Liver (tissue), 9 donors: ENCODE results near the gene DCDC2C. TPM values are rescaled to one million over a fixed set of nuclear protein-coding genes. Genes with fewer than 3 reads are reported as not detected.

Source experiments
- DNase-seq: peaks from one replicate; pipeline ENCODE4 v3.0.0-alpha.2; 2017; ENCODE audit warnings: low spot score
- H3K27ac ChIP-seq, 2 donors: one replicate each; pipeline ENCODE4 v1.7.0; 2013; ENCODE audit warnings: inconsistent platforms in 2 of 2, low read length in 2 of 2, control low read depth in 1 of 2, low read depth in 1 of 2, mild to moderate bottlenecking in 1 of 2
- H3K27me3 ChIP-seq, 4 donors: one replicate each; pipeline versions ENCODE4 v1.6.1 to v1.7.0; 2013; ENCODE audit warnings: low read length in 3 of 4, inconsistent platforms in 1 of 4, mild to moderate bottlenecking in 1 of 4, moderate library complexity in 1 of 4; ENCODE audit not compliant: control insufficient read depth in 4 of 4, insufficient read depth in 4 of 4
- H3K36me3 ChIP-seq, 4 donors: one replicate each; pipeline versions ENCODE4 v1.6.1 to v1.7.0; 2013; ENCODE audit warnings: low read length in 3 of 4, mild to moderate bottlenecking in 3 of 4, low read depth in 1 of 4, moderate library complexity in 1 of 4; ENCODE audit not compliant: control insufficient read depth in 4 of 4, insufficient read depth in 3 of 4
- H3K4me1 ChIP-seq, 4 donors: one replicate each; pipeline versions ENCODE4 v1.6.1 to v1.7.0; 2013; ENCODE audit warnings: low read length in 3 of 4, mild to moderate bottlenecking in 3 of 4, moderate library complexity in 1 of 4; ENCODE audit not compliant: control insufficient read depth in 4 of 4, insufficient read depth in 4 of 4
- H3K4me3 ChIP-seq, 3 donors: one replicate each; pipeline versions ENCODE4 v1.6.1 to v1.7.0; 2013; ENCODE audit warnings: low read length in 3 of 3, control low read depth in 1 of 3, low read depth in 1 of 3, mild to moderate bottlenecking in 1 of 3
- H3K9ac ChIP-seq, 2 donors: one replicate each; pipeline ENCODE4 v1.7.0; 2013; ENCODE audit warnings: low read length in 2 of 2, mild to moderate bottlenecking in 2 of 2, moderate library complexity in 2 of 2, control low read depth in 1 of 2, low read depth in 1 of 2
- H3K9me3 ChIP-seq, 4 donors: one replicate each; pipeline versions ENCODE4 v1.6.1 to v1.7.0; 2013; ENCODE audit warnings: low read length in 3 of 4; ENCODE audit not compliant: control insufficient read depth in 4 of 4
- ATF3 ChIP-seq: IDR thresholded peaks from 2 replicates; pipeline ENCODE4 v1.6.1; 2016; ENCODE audit warnings: antibody characterized with exemption
- CTCF ChIP-seq: fragments of 150-350 bp; IDR thresholded peaks from 2 replicates; pipeline ENCODE4 v1.5.1; 2017; ENCODE audit warnings: improper control_type of control experiment, low read depth, low read length; ENCODE audit not compliant: missing input control
- EGR1 ChIP-seq, 2 donors: IDR thresholded peaks; 2 replicates each; pipeline ENCODE4 v1.6.1; 2016 to 2018; ENCODE audit warnings: antibody characterized with exemption in 2 of 2, low read depth in 2 of 2
- FOXA1 ChIP-seq: IDR thresholded peaks from 2 replicates; pipeline ENCODE4 v1.6.1; 2016; ENCODE audit warnings: antibody characterized with exemption
- FOXA2 ChIP-seq: IDR thresholded peaks from 2 replicates; pipeline ENCODE4 v1.6.1; 2016; ENCODE audit warnings: antibody characterized with exemption
- GABPA ChIP-seq, 2 donors: IDR thresholded peaks in 1 of 2; conservative IDR thresholded peaks in 1 of 2; 2 replicates each; pipeline ENCODE4 v1.6.1; 2016; ENCODE audit warnings: antibody characterized with exemption in 2 of 2, mild to moderate bottlenecking in 1 of 2, moderate library complexity in 1 of 2
- HNF4A ChIP-seq, 2 donors: conservative IDR thresholded peaks; 2 replicates each; pipeline ENCODE4 v1.6.1; 2016; ENCODE audit warnings: antibody characterized with exemption in 2 of 2, mild to moderate bottlenecking in 2 of 2
- HNF4G ChIP-seq: IDR thresholded peaks from 2 replicates; pipeline ENCODE4 v1.6.1; 2016; ENCODE audit warnings: antibody characterized with exemption
- JUND ChIP-seq, 2 donors: IDR thresholded peaks; 2 replicates each; pipeline ENCODE4 v1.6.1; 2016; ENCODE audit warnings: antibody characterized with exemption in 2 of 2
- MAX ChIP-seq: IDR thresholded peaks from 2 replicates; pipeline ENCODE4 v1.6.1; 2016; ENCODE audit warnings: antibody characterized with exemption
- NR2F2 ChIP-seq: IDR thresholded peaks from 2 replicates; pipeline ENCODE4 v1.6.1; 2016; ENCODE audit warnings: antibody characterized with exemption
- RAD21 ChIP-seq, 2 donors: IDR thresholded peaks; 2 replicates each; pipeline ENCODE4 v1.6.1; 2016; ENCODE audit warnings: antibody characterized with exemption in 2 of 2, mild to moderate bottlenecking in 2 of 2
- REST ChIP-seq: IDR thresholded peaks from 2 replicates; pipeline ENCODE4 v1.6.1; 2016; ENCODE audit warnings: antibody characterized with exemption, mild to moderate bottlenecking
- RXRA ChIP-seq, 2 donors: IDR thresholded peaks; 2 replicates each; pipeline ENCODE4 v1.6.1; 2017 to 2018; ENCODE audit warnings: antibody characterized with exemption in 2 of 2, mild to moderate bottlenecking in 1 of 2
- SP1 ChIP-seq: IDR thresholded peaks from 2 replicates; pipeline ENCODE4 v1.6.1; 2018; ENCODE audit warnings: antibody characterized with exemption, mild to moderate bottlenecking
- TAF1 ChIP-seq: conservative IDR thresholded peaks from 2 replicates; pipeline ENCODE4 v1.6.1; 2016; ENCODE audit warnings: antibody characterized with exemption, mild to moderate bottlenecking
- YY1 ChIP-seq: IDR thresholded peaks from 2 replicates; pipeline ENCODE4 v1.6.1; 2016; ENCODE audit warnings: antibody characterized with exemption, mild to moderate bottlenecking
- ZBTB33 ChIP-seq: IDR thresholded peaks from 2 replicates; pipeline ENCODE4 v1.6.1; 2016; ENCODE audit warnings: antibody characterized with exemption
- WGBS: extraction: QIAGEN DNeasy Blood & Tissue Kit; methylation state at CpG from one replicate; pipeline ENCODE4 v1.1.7; 2013; 5-methylcytosine and 5-hydroxymethylcytosine counted together
- polyA plus RNA-seq, 2 donors: library from polyadenylated mRNA; stranded (reverse) in 1 of 2; unstranded in 1 of 2; fragments of 200-250 nt in 1 of 2; fragments of >200 nt in 1 of 2; fragmentation: Nextera tagmentation in 1 of 2; extraction: Ambion mirVana in 1 of 2; gene quantifications; one replicate each; pipeline versions ENCODE4 v1.2.1 to v1.2.3, GENCODE V29; 2013 to 2015
- total RNA-seq, 2 donors: library from RNA; depleted of rRNA; stranded (reverse); fragments of >200 nt; gene quantifications; one replicate each; pipeline ENCODE4 v1.2.3, GENCODE V29; 2014
- donor health status: healthy.
- donor health status: healthy.
- donor health status: healthy.
- donor health status: healthy.
- donor health status: healthy.

DCDC2C gene
- total and polyA plus RNA-seq, 4 donors = not detected

GRCh38 chr2:3807853-3808252, 104.5 kb downstream of the DCDC2C start:
- H3K4me1 ChIP-seq = no peaks in the 10 kb centered on the region
- no peak overlapping the region for H3K9ac ChIP-seq
- WGBS = 78% methylated on average over 3 of the region's 3 CpGs
- H3K4me3 ChIP-seq = no peak overlapping the region
- no peak for TF ChIP-seq YY1
- TF ChIP-seq RAD21 (IDR thresholded peaks at IDR 0.05) = no peak
- TF ChIP-seq JUND (IDR thresholded peaks at IDR 0.05) = no peak
- no peak for TF ChIP-seq ATF3
- TF ChIP-seq CTCF = no peak
- TF ChIP-seq FOXA2 = no peak
- no peak for TF ChIP-seq REST
- TF ChIP-seq FOXA1 = no peak
- no peak for TF ChIP-seq EGR1 (IDR thresholded peaks at IDR 0.05; ENCODE audit: low read depth in 2 of 2)
- no peak for TF ChIP-seq ZBTB33
- no peak for TF ChIP-seq RXRA (IDR thresholded peaks at IDR 0.05)
- no peak for TF ChIP-seq HNF4G
- TF ChIP-seq GABPA (IDR thresholded peaks at IDR 0.05 in 1 of 2, conservative IDR thresholded peaks at IDR 0.05 in 1 of 2) = no peak
- no peak for TF ChIP-seq TAF1
- TF ChIP-seq MAX = no peak
- TF ChIP-seq HNF4A (conservative IDR thresholded peaks at IDR 0.05) = no peak
- no peak for TF ChIP-seq NR2F2
- no peak for TF ChIP-seq SP1
- peaks cover 0 to 1% (median 0%) of the 10 kb centered on the region in 4 donors for H3K9me3 ChIP-seq
- H3K27me3 ChIP-seq = peaks cover 0 to 4% (median 0%) of the 10 kb centered on the region in 4 donors
- H3K36me3 ChIP-seq = no peaks in the 10 kb centered on the region
- H3K27ac ChIP-seq = no peak overlapping the region
- no peak for DNase-seq
